ENCODE measurements around the gene RAPGEF1. TPM values are rescaled to one million over a fixed set of nuclear protein-coding genes. Genes with fewer than 3 reads are reported as not detected.

The RAPGEF1 gene
- total RNA-seq, 4 donors from 2014 or later: 13.1 to 73.7 (median 26.2) TPM

DNA sequence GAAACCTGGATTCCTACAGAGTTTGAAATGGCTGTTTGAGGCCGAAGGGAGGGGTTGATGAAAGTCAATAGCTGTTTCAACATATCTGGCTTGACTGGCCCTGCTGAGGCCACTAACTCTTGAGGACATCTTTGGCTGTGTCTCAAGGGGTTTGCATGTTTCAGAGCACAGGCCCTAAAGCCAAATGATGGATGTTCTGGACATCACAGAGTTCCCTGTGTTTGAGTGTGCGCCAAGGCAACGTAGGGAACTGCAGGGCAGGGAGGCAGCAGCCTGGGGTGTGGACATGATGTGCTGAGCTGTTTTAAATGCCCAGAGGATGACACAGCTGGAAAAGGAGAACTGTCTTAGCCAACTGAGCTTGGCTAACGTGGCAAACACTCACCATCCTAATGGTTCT, 89.6 kb downstream of the RAPGEF1 start:
- H3K9me3 ChIP-seq: no peaks in the 10 kb centered on the region
- TF ChIP-seq, protein P1, sequence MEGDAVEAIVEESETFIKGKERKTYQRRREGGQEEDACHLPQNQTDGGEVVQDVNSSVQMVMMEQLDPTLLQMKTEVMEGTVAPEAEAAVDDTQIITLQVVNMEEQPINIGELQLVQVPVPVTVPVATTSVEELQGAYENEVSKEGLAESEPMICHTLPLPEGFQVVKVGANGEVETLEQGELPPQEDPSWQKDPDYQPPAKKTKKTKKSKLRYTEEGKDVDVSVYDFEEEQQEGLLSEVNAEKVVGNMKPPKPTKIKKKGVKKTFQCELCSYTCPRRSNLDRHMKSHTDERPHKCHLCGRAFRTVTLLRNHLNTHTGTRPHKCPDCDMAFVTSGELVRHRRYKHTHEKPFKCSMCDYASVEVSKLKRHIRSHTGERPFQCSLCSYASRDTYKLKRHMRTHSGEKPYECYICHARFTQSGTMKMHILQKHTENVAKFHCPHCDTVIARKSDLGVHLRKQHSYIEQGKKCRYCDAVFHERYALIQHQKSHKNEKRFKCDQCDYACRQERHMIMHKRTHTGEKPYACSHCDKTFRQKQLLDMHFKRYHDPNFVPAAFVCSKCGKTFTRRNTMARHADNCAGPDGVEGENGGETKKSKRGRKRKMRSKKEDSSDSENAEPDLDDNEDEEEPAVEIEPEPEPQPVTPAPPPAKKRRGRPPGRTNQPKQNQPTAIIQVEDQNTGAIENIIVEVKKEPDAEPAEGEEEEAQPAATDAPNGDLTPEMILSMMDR (IDR thresholded peaks at IDR 0.05): no peak
- no peak for TF ChIP-seq POLR2A (IDR thresholded peaks at IDR 0.05)

DNA sequence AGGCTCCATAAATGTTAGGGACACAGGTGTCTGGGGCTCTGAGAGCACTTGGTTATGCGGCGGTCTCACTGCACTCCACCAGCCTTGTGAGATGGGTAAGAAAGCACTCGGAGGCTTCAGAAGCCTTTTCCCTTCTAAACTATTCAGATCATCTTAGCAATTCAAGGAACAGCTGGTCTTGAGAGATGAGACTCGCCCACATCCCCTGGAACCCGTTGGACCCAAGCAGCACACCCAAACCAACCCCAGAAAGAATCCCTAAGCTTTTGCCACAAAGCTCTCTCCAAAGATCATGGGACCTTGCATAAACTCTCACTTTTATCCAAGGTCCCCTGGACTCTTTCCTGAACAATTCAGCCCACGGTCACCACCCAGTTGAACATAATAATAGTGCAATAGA, 90.2 kb downstream of the RAPGEF1 start:
- DNase-seq: no peak
- intact Hi-C loops (cut with DNase I; ENCODE audit: low total_unique reads): no loop called here
- Histone ChIP-seq H3K36me3 (no peaks in the 10 kb centered on the region), H3K27me3 (no peaks in the 10 kb centered on the region), H3K9me3 (no peaks in the 10 kb centered on the region), H3K4me1 (no peaks in the 10 kb centered on the region), H3K4me3 (no peak overlapping the region), H3K27ac (no peak overlapping the region)
- no peak for TF ChIP-seq POLR2A (IDR thresholded peaks at IDR 0.05)
- TF ChIP-seq, protein P1 (IDR thresholded peaks at IDR 0.05): no peak

More for the DNA sequence above, 89.6 kb downstream of the RAPGEF1 start:
- H3K27me3 ChIP-seq: no peaks in the 10 kb centered on the region
- H3K4me1 ChIP-seq: no peaks in the 10 kb centered on the region
- no peak overlapping the region for H3K27ac ChIP-seq
- no peaks in the 10 kb centered on the region for H3K36me3 ChIP-seq
- no peak for DNase-seq
- intact Hi-C loops (cut with DNase I; ENCODE audit: low total_unique reads): no loop called here
- no peak overlapping the region for H3K4me3 ChIP-seq

DNA sequence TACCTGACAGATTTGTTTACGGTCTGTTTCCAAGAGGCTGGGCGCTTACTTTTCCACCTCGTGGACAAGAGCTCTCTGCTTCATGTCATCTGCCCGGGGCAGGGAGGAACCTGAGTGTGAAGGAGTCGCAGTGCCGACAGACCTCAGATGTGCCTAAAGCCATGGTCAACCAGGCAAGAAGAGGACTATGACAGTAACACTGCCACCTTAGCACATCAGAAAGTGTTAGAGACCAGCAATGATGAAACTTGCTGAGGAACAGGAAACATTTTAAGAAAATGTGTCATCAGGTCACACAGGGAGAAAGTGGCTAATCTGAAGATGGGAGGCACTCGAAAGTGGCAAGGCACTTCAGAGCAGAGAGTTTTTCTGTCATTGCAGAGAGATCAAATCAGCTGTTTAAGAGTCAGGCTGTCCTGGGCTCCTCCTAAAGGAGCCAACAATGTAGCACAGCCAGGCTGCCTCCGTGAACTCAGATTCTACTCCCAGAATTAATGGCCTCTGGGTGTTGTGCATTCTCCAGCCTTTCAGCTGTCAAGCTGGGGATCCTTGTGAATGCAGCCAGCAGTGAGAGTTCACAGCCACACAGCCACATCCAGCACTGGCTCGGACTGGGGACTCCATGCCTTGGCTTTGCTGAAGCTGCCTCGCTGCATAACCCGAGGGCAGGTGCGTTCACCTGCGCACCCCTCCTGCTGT, 94.6 kb downstream of the RAPGEF1 start:
- intact Hi-C loops (cut with DNase I; ENCODE audit: low total_unique reads): no loop called here
- Histone ChIP-seq H3K9me3 (no peaks in the 10 kb centered on the region), H3K27ac (no peak overlapping the region), H3K27me3 (no peaks in the 10 kb centered on the region), H3K4me1 (no peaks in the 10 kb centered on the region), H3K4me3 (no peak overlapping the region), H3K36me3 (no peaks in the 10 kb centered on the region)
- DNase-seq: no peak
- TF ChIP-seq, protein P1 (IDR thresholded peaks at IDR 0.05): no peak
- TF ChIP-seq POLR2A (IDR thresholded peaks at IDR 0.05): no peak

DNA sequence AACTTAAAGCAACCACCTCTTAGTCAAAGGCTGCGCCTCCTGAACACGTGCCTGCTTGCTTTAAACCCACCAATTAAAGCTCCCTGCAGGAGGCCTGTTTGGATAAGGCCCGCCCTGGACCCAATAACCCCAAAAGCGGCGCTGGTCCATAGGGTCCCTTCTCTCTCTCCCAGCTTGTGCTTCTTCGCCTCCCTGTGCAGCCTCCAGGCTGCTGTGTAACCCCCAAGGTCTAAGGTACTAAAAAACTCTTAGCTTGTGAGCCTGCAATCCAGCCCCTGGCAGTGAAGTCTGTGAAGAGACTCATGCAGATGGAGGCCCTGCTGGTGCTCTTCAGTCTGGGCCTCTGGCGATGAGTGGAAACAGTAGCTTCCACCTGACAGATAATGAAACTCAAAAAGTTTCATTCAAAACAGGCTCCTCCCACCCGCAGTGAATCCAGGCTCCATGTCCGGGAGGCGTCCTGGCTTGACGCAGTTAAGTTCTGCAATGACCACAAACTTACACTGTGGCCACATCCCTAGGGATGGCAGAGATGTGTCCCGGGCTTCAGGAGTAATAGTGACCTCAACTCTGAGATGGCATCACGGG, 97.3 kb downstream of the RAPGEF1 start:
- Histone ChIP-seq H3K27ac (peak overlapping the region in 1 of 2 donors; percentile 44), H3K4me3 (no peak overlapping the region), H3K9me3 (no peaks in the 10 kb centered on the region), H3K36me3 (no peaks in the 10 kb centered on the region), H3K4me1 (no peaks in the 10 kb centered on the region), H3K27me3 (no peaks in the 10 kb centered on the region)
- DNase-seq: no peak
- TF ChIP-seq, protein P1 (IDR thresholded peaks at IDR 0.05): no peak
- TF ChIP-seq POLR2A (IDR thresholded peaks at IDR 0.05): no peak
- intact Hi-C loops (cut with DNase I; ENCODE audit: low total_unique reads): no loop called here

Measured in uterus (tissue), 4 donors.